Stimulated activated CD4-positive, alpha-beta T cell treated with anti-CD3 and anti-CD28 coated beads, Interleukin-15, amount 100 ng/mL, for 1 hour (primary cell): ENCODE data around the gene CXorf65.

Experiments
- DNase-seq, 2 donors: peaks; one replicate each; pipeline ENCODE4 v3.0.0-alpha.2; 2020; ENCODE audit warnings: low read depth in 1 of 2, low spot score in 1 of 2

CXorf65 gene

DNA sequence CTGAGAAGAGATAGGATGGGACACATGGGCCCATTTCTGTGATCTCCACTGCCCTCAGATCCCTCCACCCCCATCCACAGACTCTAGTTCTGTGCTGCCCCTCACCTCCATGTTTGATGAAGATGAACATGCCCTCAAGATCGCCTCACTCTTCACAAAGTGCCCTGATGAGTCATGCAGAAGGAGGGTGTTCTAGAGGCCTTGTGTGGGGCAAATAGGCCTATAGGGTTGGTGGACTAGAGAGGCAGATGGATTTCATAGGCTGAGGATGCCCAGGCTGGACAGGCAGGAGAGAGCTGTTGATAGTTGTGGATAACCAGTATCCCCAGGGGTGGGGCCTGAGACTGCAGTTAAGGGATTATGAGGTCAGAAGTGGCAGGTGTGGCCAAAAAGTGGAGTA lies at the start of gene CXorf65:
Gene CXorf65 (minus strand): TSS at position 314 of the 400 bp plus-strand sequence. CDS start 184 bp downstream, at position 130.
- DNase-seq: no peak

DNA sequence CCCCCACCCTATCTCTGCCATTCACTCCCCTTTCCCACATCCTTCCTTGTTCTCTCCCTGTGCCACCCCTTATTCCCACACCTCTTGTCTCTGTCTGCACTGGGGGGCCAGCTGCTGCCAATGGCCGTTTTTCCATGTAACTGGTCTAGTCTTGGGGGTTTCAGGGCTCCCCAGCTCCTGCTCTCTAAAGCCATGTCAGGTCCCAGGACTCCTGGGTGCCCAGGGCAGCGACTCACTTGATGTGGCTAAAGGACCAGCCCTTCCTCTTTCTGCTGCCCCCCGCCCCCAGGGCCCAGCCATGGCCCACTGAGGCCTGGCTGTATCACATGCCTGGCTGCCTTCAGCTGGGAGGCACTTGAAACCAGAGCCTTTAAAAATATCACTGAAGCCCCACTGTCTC lies 48.1 kb upstream of the CXorf65 start:
- no peak for DNase-seq

DNA sequence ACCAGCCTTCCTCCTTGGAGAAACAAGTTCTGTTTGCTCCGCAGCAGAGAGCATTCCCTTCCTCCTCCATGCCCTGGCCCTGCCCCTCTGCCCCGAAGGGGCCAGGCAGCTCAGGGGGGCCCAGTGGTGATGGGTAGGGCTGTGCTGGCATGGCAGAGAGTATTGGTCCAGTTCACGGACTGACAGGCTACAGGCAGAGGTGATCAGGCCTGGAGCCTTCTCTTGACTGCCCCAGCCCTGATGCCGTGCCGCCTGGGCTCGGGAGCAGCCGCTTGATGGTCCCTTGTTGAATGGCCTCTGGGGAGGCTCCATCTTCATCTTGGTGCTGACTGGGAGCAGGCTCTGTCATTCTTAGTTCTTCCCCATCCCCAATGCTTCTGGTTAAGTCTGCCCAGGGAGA lies 47.7 kb upstream of the CXorf65 start:
- no peak for DNase-seq

DNA sequence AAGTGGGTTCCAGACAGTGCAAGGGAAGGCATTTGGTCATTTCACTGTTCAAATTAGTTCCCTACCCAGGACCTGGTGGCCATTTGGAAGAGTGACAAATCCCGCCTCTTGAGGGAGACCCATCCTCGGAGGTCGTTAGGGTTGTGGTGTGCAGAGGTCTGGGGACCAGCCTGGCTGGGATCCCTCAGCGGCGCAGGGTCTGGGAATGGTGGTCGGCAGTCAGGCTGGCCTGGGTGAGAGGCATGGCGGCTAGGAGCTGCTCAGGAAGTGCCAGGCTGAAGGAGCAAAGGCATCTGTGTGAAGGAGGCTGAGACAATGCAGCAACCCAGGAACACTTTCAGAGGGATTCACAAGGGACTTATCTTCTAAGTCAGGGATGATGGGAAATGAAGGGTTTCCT lies 44.8 kb upstream of the CXorf65 start:
- DNase-seq: no peak

DNA sequence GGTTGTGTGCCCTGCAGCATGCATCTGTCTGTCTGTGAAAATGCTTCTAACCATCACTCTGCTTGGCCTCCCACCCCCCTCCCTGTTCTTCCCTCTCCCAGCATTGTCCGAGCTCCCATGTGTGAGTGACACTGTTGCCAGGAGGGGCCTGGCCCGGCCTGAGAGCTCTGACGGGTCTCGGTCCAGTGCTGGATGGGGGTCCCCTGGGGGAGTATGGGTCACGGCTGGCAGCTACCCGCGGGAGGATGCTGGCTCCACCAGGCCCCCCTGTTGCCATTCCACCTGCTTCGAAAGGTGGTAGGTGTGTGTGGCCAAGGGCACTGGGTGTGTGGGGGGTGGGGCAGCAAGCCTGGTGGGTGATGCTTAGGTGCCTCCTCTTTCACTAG lies 41.7 kb upstream of the CXorf65 start:
- no peak for DNase-seq

DNA sequence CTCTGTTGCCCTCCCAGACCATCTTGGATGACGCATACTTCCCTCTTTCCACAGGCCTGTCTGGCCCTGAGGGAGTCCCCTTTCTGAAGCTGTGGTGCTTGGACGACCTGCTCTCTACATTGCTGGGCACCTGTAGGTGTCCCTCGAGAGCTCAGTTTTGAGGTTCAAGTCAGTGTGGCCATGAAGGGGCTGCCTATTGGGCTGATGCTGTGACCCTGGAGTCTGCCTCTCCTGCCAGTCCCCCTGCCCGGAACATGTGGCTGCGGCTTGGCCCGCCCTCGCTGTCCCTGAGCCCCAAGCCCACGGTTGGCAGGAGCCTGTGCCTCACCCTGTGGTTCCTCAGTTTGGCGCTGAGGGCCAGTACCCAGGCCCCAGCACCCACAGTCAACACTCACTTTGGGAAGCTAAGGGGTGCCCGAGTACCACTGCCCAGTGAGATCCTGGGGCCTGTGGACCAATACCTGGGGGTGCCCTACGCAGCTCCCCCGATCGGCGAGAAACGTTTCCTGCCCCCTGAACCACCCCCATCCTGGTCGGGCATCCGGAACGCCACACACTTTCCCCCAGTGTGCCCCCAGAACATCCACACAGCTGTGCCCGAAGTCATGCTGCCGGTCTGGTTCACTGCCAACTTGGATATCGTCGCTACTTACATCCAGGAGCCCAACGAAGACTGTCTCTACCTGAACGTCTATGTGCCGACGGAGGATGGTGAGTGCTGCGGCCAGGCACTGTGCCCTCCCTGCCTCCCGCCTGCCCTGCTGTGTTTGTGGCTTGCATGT lies 41.1 kb upstream of the CXorf65 start:
- no peak for DNase-seq

DNA sequence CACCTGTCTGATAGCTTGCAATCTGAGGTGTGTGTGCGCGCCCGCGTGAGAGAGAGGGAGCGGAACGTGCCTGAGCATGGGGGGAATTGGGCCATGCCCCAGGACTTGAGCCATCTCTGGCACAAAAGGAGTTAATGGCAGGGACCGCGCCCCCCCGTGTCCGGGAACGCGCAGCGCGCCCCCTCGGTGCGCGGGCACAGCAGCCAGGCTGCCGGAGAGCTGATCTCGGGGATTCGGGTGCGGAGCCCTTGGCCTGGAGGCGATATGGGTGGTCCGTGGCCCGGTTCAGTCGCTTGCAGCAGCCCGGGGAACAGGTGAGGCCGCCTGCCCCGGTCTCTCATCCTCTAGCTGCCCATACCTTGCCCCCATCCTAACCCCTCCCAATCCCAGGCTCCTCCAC lies 38.1 kb upstream of the CXorf65 start, which contains the start of gene NLGN3:
Gene NLGN3 (plus strand): TSS at position 191 of the 400 bp plus-strand sequence. CDS start 2,909 bp downstream, outside the sequence.
- DNase-seq: no peak

DNA sequence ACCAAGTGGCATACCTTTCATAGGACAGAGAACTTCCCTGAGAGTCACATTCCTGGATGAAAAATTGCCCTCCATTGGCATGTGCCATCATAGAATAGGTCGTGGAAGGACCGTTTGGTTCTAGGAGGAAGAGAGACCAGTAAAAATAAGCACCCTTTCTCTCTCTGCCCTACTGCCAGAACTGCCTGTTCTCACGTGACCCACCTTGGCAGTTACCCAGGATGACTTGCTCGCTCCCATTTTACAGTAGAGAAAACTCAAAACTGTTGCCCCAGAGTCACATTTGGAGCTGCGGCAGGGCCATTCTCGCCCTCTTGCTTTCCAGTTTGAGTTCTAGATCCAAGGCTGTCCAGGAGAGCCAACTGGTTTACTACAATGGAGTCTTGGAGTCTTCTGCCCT lies 37.0 kb upstream of the CXorf65 start:
- DNase-seq: no peak

DNA sequence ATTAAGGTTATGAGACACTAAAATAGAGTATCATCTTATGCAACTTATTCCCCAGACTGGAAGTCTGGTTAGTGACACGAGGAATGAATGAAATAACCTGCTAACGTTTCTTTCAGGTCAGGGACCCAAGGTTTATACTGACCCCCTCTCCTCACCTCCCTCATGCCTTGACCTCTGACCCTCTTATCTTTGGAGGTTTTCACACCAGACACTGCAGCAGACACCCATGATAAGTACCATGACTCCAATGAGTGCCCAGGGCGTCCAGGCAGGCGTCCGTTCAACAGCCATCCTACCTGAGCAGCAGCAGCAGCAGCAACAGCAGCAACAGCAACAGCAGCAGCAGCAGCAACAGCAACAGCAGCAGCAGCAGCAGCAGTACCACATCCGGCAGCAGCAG lies 33.9 kb upstream of the CXorf65 start:
- no peak for DNase-seq

DNA sequence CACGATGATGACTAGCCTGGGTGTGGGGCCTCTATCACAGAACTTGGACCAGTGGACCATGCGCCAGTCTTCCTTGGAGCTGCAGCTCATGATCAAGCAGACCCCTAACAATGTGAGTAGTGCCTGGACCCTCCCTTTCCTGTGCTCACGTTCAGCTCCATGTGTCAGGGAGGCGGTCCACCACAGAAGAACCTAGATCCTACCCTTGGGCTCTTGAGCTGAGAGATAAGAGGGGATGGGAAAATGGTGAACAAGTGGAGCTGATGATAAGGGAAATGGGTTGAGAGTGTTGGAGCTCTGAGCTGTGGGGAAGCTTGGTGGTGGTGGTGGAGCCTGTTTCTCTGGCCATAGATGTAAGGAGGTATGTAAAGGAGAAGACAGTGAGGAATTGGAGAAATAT lies 25.0 kb upstream of the CXorf65 start:
- DNase-seq: no peak

DNA sequence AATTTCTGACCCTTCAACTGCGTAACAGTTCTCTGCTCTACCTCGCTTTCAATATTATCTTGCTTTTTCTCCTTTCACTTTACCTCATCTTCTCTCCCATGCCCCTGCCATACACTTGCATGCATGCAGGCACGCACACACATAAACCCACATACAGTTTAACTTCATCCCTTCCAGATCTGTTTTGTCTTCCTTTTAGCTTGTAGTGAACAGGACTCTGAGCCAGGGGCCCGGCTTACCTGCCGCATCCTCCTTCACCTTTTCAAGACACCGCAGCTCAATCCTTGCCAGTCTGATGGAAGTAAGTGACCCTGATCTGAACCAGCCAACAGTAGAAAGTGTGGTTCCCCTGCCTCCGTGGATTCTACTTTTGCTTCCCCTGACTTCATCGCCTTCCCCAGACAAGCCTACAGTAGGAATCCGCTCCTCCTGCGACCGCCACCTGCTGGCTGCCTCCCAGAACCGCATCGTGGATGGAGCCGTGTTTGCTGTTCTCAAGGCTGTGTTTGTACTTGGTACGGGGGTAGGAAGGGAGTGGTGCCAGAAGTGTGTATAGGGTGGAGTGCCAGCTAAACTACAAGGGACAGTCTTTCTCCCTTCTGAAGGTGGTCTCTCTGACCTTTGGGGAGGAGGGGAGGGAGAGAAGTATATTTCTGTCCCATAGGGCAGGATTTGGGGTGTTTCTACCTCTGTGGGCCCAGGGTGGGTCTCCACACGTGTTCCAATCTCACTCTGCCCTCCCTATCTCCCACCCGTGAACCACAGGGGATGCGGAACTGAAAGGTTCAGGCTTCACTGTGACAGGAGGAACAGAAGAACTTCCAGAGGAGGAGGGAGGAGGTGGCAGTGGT lies 22.6 kb upstream of the CXorf65 start:
- peak; percentile 49 to 61 for DNase-seq

DNA sequence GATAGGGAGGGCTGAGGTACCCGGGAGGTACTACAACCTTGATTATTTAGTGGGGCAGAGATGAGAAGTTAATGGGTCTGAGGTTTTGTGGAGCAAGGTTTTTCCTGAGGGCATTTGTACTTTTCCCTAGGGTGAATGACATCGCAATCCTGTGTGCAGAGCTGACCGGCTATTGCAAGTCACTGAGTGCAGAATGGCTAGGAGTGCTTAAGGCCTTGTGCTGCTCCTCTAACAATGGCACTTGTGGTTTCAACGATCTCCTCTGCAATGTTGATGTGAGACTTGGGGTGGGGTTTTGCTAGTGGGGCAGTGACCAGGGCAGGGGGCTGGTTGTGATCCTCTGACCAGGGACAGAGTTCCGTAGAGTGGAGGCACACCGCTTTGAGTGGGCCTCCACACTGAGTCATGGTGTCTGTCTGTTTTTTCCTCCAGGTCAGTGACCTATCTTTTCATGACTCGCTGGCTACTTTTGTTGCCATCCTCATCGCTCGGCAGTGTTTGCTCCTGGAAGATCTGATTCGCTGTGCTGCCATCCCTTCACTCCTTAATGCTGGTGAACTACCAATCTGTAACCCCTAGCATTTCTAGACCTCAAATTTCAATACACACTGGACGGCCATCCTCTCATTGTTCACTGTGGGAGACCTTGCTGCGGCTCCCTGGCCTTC lies 21.8 kb upstream of the CXorf65 start:
- no peak for DNase-seq

DNA sequence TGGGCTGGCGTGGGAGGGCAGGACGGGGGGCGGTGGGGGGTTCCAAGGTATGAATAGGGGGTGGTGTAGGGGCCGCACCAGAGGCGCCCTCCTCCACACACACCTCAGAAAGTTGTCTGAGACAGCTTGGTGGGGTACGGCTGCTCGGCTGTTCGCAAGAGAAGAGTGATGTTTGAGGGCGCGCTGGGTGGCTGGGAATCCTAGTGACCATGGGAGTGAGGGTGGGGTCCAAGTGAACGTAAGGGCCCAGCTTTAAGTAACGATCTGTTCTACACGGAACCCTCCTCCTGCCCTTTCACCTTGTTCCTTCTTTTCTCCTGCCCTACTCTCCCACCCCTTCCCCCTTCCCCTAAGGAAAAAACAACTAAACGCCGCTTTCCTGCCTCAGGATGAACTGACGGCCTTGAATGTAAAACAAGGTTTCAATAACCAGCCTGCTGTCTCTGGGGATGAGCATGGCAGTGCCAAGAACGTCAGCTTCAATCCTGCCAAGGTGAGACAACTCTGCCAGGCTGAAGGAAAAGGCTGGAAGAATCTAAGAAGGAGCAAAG lies 12.5 kb upstream of the CXorf65 start:
- no peak for DNase-seq

DNA sequence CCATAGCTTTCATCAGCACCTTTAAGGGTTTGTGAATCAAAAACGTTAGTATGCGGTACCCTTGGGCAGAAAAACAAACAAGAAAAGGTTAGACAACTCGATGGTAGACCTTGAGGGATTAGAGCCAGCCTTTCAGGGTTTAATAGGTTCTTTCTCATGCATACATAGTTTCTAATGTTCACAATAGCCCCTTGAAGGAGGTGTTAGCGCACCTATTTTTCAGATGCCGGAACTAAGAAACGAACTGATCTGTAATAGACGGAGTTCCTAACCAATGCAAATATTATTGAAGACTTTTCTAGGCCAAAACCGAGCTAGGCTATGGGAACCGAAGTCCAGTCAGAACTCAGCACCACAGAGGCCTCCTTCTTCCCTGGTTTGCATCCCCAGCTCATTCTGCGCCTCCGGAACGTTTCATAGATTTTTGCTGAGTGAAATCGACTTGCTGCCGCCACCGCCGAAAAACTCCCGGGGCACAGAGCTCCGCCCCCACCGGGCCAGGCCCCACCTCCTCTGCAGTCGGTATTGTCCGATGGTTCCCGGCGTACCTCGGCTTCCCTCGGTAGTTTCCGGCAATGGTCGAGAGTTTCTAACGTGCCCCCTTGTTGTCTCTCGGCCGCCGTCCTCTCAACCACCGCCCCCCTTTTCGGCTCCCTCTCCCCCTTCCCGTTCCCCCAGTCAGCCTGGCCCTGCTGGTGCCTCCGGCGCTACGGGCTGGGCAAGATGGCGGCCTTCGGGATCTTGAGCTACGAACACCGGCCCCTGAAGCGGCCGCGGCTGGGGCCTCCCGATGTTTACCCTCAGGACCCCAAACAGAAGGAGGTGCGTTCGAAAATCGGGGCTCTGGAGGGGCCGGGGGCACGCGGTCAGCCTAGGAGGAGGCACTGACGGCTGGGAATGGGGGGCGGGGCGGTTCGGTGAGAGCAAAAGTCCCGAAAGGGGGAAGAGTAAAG lies 11.8 kb upstream of the CXorf65 start, which contains the start of gene MED12:
Gene MED12 (plus strand): TSS at position 565 of the 953 bp plus-strand sequence. CDS start 159 bp downstream, at position 724.
- DNase-seq: peak; percentile 55 to 76

DNA sequence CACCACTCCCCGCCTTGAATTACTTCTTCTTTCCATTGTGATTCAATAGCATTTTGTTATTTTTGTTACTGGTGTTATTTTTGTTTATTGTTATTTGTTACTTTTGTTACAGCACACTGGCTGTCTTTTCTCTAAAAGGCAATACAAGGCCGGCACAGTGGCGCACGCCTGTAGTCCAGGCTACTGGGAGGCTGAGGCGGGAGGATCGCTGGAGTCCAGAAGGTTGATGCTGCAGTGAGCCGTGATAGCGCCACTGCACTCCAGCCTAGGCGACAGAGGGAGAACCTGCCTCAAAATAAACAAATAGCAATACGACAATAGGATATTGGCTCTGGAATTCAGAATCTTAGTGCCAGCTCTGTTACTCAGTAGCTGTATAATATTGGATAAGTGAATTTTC lies 10.8 kb upstream of the CXorf65 start:
- no peak for DNase-seq

DNA sequence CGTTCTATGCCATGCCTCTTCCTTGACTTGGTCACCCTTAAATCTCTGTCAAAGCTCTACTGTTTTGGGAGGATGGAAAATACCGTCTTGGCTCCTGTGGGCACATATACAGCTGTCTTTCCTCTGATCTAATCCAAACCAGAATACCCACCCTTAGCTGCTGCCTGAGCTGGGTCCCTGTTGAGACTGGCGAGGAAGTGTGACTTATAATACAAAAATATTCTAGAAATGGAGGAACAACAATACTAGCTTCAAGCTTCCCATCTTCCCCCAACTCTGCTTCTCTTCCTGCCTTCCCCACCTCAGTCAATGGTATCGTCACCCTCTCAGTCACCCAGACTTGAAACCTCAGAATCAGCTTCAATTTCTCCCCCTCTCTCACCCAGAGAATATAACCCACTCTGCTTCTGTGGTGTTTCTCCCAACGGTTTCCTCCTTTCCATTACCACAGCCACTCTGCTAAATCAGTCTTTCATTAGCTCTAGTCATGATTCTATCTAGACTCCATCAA lies 5.4 kb upstream of the CXorf65 start:
- DNase-seq: no peak

DNA sequence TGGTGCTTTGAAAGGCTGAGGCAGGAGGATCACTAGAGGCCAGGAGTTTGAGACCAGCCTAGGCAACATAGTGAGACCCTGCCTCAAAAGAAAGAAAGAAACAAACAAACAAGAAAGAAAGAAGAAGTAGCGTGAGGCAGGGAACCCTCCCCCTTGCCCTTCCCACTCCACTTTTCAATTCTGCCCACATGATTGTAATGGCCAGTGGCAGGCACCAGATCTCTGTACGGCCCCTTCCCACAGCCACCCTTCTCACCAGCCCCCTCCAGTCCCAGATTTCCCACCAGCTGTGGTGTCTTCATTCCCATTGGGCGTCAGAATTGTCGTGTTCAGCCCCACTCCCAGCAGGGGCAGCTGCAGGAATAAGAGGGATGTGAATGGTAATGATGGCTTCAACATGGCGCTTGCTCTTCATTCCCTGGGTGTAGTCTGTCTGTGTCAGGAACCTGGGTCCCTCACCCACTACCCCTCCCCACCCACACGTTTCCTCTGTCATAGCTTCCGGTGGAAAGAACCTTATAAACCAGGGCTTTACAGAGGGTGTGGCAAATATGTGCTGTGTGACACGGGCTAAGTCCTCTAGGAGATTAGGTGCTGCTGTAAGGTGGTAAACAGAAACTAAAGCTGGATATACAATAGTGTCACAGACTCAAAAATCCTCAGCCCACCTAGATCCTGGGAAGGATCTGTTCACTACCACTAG lies 4.8 kb upstream of the CXorf65 start, which contains the start of gene IL2RG:
Gene IL2RG (minus strand): TSS at position 437 of the 703 bp plus-strand sequence. CDS start 38 bp downstream, at position 399.
- peak; percentile 16 to 51 for DNase-seq

DNA sequence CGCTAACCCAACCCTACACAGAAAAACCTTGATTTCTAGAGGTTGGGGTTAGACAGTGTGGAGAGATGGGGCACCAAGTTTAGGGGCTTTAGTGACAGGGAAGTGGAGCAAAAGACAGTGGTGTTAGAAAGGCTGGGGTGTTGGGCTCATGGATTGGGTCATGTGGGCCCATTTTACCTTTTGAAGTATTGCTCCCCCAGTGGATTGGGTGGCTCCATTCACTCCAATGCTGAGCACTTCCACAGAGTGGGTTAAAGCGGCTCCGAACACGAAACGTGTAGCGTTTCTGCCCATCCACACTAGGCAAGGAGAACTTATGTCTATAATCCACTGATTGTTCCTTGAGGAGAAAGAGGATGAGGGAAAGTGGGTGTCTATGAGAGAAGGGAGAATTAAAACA lies 2.5 kb upstream of the CXorf65 start:
- no peak for DNase-seq

DNA sequence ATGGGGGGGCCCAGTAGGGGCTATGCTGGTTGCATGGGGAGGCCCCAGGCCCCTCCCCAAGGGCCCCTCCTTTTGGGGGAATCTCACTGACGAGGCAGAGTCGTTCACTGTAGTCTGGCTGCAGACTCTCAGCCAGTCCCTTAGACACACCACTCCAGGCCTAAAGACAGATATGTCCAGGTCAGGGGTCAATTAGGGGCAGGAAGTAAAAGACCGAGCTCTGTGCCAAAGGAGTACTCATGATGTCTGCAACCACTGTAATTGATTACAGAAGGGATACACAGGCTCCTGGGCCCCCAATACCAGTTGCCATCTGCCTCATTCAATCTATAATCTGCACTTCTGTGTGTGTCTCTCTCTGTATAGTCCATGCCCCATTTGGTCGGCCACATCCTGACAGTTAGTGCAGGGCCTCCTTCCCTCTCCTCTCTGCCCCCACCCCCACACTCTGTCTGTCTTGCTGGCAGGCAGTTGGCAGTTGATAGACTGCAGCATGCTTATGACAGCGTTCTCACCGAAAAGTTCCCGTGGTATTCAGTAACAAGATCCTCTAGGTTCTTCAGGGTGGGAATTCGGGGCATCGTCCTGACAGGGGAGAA lies 1.3 kb upstream of the CXorf65 start:
- DNase-seq: no peak
